Measurements from ENCODE around the gene RELB.
A peak's percentile ranks its signal among the peaks of the same experiment; 100 is the strongest.

DNA sequence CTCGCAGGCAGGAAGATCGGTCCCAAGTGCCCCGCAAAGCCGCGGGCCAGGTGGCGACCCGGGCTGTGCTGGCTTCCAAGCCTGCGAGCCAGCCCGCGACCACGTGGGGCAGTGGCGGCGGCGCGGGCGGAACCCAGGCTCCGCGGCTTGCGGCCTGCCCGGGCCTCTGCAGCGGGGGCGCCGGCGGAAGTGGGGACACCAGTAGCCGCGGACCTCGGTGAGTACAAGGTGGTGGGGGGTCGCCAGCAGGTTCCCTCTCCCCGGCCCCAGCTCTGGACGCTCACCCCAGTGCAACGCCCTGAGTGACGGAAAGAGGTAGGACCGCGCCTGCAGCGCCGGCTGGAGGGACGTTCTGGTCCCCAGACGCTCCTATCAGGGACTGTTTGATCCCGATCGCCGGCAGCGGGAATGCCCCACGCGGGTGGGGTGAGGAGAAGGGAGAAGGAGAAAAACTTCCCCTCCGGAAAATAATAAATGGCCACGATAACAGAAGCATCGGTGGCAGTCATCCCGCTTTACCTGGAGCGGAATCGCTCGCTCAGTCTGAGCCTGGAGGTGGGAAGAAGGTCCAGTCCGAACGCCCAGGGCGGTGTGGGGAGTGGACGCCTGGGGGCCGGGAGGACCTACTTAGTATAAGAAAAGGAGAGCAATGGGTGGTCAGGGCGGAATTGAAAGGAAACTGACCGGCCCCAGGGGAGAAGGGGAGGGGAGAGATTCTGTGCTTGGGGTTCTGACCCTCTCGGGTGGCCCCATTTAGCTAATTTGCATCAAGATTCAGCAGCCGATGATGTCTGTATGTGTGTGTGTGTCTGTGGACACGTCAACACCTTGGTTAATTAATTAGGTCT, 78.0 kb downstream of the RELB start, which contains the start of gene GEMIN7:
- TF ChIP-seq POLR2AphosphoS5 (IDR thresholded peaks at IDR 0.05; ENCODE audit: low read depth, low read length) = peak; percentile 75
- TF ChIP-seq TAF1 (IDR thresholded peaks at IDR 0.05; ENCODE audit: borderline replicate concordance, insufficient read depth, low read length) = peak; percentile 96
- TF ChIP-seq SIN3A (IDR thresholded peaks at IDR 0.05; ENCODE audit: borderline replicate concordance, insufficient read depth, low read length) = no peak
- TF ChIP-seq, protein P1, sequence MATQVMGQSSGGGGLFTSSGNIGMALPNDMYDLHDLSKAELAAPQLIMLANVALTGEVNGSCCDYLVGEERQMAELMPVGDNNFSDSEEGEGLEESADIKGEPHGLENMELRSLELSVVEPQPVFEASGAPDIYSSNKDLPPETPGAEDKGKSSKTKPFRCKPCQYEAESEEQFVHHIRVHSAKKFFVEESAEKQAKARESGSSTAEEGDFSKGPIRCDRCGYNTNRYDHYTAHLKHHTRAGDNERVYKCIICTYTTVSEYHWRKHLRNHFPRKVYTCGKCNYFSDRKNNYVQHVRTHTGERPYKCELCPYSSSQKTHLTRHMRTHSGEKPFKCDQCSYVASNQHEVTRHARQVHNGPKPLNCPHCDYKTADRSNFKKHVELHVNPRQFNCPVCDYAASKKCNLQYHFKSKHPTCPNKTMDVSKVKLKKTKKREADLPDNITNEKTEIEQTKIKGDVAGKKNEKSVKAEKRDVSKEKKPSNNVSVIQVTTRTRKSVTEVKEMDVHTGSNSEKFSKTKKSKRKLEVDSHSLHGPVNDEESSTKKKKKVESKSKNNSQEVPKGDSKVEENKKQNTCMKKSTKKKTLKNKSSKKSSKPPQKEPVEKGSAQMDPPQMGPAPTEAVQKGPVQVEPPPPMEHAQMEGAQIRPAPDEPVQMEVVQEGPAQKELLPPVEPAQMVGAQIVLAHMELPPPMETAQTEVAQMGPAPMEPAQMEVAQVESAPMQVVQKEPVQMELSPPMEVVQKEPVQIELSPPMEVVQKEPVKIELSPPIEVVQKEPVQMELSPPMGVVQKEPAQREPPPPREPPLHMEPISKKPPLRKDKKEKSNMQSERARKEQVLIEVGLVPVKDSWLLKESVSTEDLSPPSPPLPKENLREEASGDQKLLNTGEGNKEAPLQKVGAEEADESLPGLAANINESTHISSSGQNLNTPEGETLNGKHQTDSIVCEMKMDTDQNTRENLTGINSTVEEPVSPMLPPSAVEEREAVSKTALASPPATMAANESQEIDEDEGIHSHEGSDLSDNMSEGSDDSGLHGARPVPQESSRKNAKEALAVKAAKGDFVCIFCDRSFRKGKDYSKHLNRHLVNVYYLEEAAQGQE (IDR thresholded peaks at IDR 0.05; ENCODE audit: insufficient read depth in 1 of 2, low read depth in 2 of 2, low read length in 2 of 2) = peak in 1 of 2 experiments; percentile 72; a peak in 2 of 4 replicates
- peak; percentile 79 for TF ChIP-seq FOXP2 (optimal IDR thresholded peaks at IDR 0.05; ENCODE audit: borderline replicate concordance, extremely low read depth, extremely low read length, insufficient read depth)

Data from PFSK-1 (cell line).